Stimulated activated naive CD8-positive, alpha-beta T cell treated with anti-CD3 and anti-CD28 coated beads, Interleukin-15, Interleukin-2, amounts not matched to agents 100 U/mL and 50 U/mL, for 24 hours (primary cell): ENCODE measurements around the gene CNOT4.
A peak's percentile ranks its signal among the peaks of the same experiment; 100 is the strongest.
"Not testable (repeated sequence)": the region's sequence is repeated elsewhere in the genome, so short reads cannot be mapped to it uniquely, and the experiment has no call there.

Experiments
- ATAC-seq: fragments of 150-1000 bp; cut with Tn5 transposase; one replicate; pipeline ENCODE4 v1.10.0; 2021
- DNase-seq: peaks from one replicate; pipeline ENCODE4 v3.0.0; 2021

The CNOT4 gene

DNA sequence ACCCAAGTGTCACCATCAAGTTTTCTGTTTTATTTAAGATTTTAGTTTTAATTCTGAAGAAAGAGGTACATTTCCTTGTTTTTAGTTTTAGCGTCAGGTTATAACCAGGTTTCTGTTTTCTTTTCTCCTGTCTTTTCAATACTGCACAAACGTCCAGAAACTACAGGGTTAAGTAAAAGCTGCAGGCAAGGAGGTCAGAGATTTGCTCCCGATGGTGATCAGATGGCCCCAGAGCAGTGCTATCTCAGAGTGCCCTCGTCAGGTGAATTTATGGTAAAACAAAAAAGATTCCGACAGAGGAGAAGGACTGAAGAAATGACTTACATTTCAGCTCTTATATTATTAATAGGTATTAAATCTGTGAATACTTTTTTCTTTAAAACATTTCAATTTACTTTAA lies 148.1 kb downstream of the CNOT4 start:
- DNase-seq (no peak), ATAC-seq (no peak)

GRCh38 chr7:135359615-135360014 lies 150.3 kb downstream of the CNOT4 start:
- no peak for ATAC-seq
- no peak for DNase-seq

GRCh38 chr7:135355377-135356048 lies 154.4 kb downstream of the CNOT4 start:
- ATAC-seq (no peak), DNase-seq (no peak)

GRCh38 chr7:135353832-135354231 lies 156.1 kb downstream of the CNOT4 start:
- no peak for DNase-seq
- no peak for ATAC-seq

GRCh38 chr7:135352285-135352684 lies 157.6 kb downstream of the CNOT4 start:
- DNase-seq (no peak), ATAC-seq (no peak)

- not testable (repeated sequence) for DNase-seq, ATAC-seq
These were observed 158.8 kb downstream of the CNOT4 start for GRCh38 chr7:135351070-135351469.

GRCh38 chr7:135349746-135350145 lies 160.2 kb downstream of the CNOT4 start:
- ATAC-seq (no peak), DNase-seq (no peak)

GRCh38 chr7:135348493-135348892 lies 161.4 kb downstream of the CNOT4 start:
- DNase-seq (no peak), ATAC-seq (no peak)

GRCh38 chr7:135343361-135343760 lies 166.5 kb downstream of the CNOT4 start:
- ATAC-seq, result no peak
- no peak for DNase-seq

DNA sequence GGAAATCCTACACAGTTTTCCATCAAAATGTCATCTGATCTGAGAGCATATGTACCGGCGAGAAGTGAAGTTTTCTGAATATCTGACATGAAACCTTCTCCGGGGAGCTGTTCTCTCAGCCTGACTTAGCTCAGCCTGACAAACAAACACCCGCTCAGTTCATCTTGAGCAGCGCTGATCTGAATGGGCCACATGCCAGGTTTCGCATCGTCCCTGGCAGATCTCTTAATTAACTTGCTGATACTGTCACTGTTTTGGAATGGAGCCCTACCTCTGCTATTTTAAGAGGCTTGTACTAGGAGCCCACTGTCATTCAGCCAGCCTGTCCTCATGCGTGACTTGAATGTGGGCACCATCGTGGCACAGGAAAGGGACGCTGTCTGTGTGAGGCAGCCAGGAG lies 167.0 kb downstream of the CNOT4 start:
- DNase-seq (no peak), ATAC-seq (no peak)

GRCh38 chr7:135341049-135341448 lies 168.9 kb downstream of the CNOT4 start:
- DNase-seq (no peak), ATAC-seq (no peak)

DNA sequence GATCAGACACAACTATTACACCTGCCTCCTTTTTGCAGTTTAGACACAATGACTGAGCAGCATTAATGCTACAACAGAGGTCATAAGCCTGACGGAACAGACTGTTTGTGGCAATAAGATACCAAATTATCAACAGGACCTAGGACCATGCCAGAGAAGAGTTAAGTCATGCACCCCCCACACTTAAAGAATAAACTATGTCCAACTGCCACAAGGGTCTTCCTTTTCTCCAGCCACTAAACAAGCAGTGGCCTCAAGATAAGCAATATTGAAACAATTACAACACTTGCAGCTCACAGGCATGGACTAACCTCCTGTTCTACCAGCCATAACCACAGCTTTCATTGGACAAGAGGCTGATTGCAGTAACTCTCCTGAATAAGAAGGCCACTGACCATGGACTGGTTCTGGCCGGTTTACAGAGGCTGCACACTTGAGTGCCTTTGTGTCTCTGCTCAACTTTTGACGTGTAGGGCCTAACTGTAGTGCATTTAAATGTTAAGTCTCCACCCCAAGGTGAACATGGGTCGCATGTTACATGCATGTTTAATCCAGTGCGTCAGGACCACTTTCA lies 171.8 kb downstream of the CNOT4 start:
- DNase-seq (no peak), ATAC-seq (no peak)

GRCh38 chr7:135337506-135337905 lies 172.4 kb downstream of the CNOT4 start:
- no peak for ATAC-seq
- no peak for DNase-seq

DNA sequence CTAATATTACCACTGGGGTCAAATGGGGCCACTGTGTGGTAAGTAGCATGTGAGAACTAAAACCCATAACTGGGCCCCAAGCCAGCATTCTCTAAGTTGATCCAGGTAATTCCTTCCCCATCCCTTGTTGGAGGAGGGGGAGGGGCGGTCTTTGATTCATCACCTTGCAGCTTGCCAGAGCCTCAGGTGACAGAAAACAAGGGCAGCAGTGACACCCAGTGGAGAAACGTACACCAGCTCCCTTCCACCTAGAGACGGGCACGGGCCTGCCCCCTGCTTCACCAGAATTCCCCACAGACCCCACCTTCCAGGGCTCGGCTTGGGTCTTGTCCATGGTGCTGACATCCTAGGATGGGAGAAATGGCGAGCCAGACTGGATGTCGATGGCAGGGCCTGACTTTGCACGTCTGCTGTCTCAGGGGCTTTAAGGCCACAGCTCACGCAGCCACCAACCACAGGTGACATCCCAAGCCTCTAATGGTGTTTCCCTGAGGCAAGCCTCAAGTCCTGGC lies 174.2 kb downstream of the CNOT4 start:
- DNase-seq (peak; percentile 46), ATAC-seq (peak; percentile 53)

- DNase-seq (no peak), ATAC-seq (no peak)
These were observed 174.9 kb downstream of the CNOT4 start for GRCh38 chr7:135334830-135335543.

- no peak for ATAC-seq
- DNase-seq, result no peak
These were observed 176.0 kb downstream of the CNOT4 start for GRCh38 chr7:135333946-135334345.

- DNase-seq, result no peak
- ATAC-seq, result peak; percentile 71
These were observed 176.7 kb downstream of the CNOT4 start for GRCh38 chr7:135333200-135333599.

- ATAC-seq, result no peak
- no peak for DNase-seq
These were observed 179.8 kb downstream of the CNOT4 start for GRCh38 chr7:135330088-135330487.

DNA sequence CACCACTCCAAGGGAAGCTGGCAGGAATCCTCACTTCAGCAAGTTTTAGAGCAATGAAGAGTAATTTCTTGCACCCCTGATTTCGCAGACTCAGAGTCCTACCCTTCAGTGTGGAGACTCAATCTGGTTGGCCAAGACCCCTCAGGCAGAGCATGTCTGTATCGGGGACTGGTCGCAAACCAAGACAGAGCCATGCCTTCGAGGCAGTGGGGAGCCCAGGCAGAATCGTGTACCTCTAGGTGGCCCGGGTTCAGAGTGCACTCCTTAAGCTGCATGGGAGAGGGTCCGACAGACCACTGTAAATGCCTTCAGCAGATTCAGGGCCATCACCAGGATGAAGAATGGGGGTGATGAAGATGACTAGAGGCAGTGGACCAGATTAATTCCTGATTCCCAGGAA lies 181.4 kb downstream of the CNOT4 start:
- no peak for ATAC-seq
- no peak for DNase-seq

GRCh38 chr7:135328053-135328452 lies 181.8 kb downstream of the CNOT4 start:
- ATAC-seq (no peak), DNase-seq (no peak)

- DNase-seq, result no peak
- no peak for ATAC-seq
These were observed 182.4 kb downstream of the CNOT4 start for GRCh38 chr7:135327458-135327857.

GRCh38 chr7:135326636-135327280 lies 183.1 kb downstream of the CNOT4 start:
- DNase-seq (no peak), ATAC-seq (no peak)
